NCI-H345 (cell line): ENCODE measurements around the gene SH3RF3.

ENCODE experiments used
- DNase-seq: peaks from one replicate; lab custom pipeline; 2025; lab: John Stamatoyannopoulos, UW

Gene SH3RF3

DNA sequence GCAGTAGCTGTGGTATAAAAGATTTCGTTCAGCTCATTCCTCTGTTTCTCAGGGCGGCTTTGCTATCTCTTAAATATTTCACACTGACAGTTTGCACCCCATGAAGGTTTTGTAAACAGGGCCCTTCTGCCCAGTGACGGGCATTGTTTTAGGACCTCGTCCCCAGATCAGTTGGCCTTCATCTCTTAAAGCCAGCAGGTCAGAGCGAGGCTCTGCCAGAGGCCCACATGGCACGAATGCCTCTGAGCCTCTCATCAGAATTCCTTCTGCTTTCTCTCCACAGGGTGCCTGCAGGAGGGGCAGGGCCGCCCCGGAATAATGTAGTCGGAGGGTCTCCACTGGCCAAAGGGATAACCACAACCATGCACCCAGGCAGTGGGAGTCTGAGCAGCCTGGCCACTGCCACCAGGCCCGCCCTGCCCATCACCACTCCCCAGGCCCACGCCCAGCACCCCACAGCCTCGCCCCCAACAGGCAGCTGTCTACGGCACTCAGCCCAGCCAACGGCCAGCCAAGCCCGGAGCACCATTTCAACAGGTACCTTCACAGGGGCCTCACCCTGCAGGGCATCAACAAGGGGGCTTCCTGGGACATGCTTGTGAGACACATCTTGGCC is 307.7 kb downstream of the SH3RF3 start:
- DNase-seq = no peak

DNA sequence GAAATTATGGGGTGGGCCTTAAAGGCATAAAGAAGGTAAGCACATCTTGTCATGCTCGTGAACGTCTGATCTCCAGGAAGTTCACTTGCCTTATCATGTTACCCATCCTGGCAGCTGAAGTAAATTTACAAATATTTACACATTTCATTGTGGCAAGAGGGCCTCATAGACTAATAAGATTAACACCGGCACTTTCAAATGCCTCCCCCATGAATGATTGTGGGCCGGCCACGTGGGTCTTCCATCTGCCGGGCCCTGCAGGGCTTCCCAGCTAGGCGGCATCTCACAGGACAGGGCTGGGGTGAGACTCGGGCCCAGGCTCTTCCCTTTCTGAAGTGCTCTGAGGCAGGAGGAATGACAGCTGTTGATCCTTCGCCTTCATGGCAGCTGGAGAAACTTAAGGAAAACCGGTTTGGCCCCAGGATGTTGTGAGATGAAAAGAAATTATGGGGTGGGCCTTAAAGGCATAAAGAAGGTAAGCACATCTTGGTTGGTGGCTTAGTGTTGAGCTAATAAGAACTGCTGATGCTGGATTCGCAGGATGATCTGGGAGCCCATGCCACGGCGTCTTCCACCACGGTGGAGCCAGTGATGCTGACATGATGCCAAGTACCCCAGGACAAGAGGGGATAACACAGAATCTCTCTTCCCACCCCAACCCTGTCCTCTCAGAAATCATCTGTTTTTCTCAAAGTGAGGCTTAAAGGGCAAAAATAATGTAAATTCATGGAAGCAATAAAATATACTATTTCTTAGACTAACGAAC is 308.5 kb downstream of the SH3RF3 start:
- DNase-seq = peak; percentile 75

DNA sequence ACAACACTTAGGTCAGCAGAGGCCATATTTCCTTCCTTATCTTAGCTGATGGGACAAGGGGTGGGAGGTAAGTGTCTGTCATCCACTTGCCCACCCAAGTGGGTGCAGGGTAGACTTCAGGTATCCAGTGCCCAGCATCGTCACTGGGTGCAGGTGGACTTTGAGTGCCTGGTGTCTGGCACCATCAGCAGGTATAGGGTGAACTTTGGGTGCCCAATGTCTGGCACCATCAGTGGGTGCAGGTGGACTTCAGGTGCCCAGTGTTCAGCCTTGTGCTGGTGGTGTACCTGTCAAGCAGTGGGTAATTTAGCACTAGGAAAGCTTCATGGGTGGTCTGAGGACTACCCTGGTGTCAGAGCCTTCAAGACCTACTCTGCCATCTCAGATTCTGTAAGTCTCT is 309.1 kb downstream of the SH3RF3 start:
- DNase-seq = no peak

DNA sequence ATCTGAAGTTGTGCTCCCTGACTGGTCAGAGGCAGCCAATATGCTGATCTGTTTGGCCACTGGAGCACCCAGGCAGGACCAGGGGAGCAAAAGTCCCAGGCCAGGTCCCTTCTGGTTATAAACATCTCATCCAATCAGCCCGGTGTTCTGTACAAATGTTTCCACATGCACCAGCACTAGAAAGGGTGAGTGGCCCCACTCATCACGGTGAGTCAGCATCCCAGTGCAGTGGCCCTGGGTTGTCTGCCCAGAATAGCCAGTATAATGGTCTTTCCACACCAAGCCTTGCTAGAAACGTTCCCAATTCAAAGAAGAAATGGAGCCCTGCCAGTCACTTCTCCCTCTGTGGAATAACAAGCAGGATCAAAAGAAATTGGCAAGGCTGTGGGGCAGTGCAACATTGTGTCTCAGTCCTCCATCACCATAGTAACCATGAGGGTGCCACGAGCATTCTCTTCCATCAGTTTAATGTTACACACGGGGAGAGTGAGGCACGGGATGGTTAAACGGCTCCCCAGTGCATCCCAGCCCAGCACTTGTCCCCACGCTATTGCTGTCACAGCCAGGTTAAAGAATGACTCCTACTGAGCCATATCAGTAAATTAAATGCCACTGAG is 309.9 kb downstream of the SH3RF3 start:
- DNase-seq = no peak

DNA sequence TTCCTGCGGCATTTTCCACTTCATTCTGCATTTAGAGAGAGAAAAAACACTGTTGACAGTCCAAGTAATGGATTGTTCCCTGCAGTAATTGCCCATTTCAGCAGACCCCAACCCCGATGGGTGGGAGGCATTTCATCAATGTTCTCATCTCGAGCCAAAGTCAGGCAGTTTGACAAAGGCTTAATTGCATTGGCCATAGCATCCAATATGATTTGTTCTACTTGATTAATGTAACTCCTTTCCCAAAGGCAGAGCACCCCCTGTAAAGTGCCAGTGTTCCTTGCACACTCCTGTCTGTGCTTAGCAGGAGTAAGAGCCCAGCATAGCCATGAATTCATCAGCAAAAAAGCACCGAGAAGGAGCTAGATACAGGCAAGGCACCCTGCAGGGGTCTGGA is 310.4 kb downstream of the SH3RF3 start:
- DNase-seq = no peak

DNA sequence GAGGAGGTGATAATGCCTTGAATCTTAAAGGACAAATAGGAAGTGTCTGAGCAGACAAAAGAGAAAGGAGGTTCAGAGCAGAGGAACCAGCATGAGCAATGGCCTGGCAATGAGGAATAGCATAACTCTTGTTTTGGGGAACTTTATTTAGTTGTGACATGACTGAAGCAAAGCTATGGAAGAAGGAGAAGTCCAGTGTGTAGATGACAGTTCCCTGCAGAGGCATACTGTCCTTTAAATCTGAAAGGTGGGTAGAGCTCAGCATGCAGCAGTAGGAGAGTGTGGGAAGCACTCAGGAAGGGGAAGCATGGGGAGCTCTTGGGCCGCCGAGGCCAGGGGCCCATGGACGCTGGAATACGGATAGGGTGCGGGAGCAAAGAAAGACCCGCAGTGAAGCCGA is 311.0 kb downstream of the SH3RF3 start:
- no peak for DNase-seq

DNA sequence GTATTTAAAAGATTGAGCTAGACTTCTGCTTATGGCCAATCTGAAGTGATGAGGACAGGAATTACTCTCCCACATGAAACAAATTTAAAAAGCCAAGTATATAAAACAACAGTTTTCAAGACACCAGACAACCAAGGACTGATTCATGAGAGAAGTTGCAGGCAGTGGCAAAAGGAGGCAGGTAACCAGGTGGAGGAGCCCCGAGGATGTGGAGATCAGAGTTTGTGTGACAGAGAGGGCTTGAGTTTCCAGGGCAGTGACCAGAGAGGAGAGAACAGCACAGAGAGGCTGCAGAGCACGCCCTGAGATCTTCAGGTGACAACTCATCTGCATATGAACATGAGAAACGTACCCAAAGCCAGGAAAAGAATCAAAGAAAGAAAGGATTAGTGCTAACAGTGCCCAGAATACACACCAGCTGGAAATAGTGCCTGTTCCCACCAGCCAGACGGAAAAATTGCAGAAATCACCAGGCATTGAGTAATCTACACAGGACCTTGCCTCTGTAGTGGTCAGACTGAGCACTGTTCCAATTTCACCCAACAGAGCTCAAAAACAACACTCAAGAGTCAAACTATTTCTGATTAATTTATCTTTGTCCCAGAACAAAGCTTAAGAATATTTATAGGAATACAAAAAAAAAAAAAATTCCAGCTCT is 311.6 kb downstream of the SH3RF3 start:
- no peak for DNase-seq

GRCh38 chr2:109442715-109443319 is 313.8 kb downstream of the SH3RF3 start:
- no peak for DNase-seq

DNA sequence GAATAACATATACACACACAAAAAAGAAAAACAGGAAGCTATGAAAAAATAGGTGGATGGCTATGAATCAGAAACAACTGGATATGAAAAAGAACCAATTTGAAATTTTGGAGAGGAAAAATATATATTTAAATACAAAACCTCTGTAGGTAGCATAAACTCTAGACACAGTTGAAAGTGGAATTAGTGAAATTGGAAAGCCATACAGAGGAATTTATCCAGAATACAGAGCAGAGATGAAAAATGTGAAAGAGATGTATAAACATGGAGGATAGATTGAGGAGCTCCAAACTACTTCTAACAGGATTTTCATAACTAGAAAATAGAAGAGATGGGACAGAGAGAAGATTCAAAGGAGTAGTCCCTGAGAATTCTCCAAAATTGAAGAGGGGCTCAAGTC is 315.9 kb downstream of the SH3RF3 start:
- no peak for DNase-seq

GRCh38 chr2:109446278-109447131 is 317.5 kb downstream of the SH3RF3 start:
- no peak for DNase-seq

GRCh38 chr2:109447251-109447661 is 318.3 kb downstream of the SH3RF3 start:
- no peak for DNase-seq

GRCh38 chr2:109447776-109448175 is 318.8 kb downstream of the SH3RF3 start:
- DNase-seq = no peak

DNA sequence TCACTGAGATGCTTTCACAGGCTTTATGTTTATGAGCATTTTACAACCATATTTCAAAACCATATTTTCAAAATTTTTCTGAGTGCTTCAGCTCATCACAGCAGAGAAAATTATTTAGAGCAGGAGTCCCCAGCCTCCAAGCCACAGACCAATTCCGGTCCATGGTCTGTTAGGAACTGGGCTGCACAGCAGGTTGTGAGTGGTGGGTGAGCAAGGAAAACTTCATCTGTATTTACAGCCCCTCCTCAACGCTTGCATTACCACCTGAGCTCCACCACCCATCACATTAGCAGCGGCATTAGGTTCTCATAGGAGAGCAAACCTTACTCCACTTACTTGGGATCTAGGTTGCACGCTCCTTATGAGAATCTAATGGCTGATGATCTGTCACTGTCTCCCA is 319.2 kb downstream of the SH3RF3 start:
- DNase-seq = no peak

DNA sequence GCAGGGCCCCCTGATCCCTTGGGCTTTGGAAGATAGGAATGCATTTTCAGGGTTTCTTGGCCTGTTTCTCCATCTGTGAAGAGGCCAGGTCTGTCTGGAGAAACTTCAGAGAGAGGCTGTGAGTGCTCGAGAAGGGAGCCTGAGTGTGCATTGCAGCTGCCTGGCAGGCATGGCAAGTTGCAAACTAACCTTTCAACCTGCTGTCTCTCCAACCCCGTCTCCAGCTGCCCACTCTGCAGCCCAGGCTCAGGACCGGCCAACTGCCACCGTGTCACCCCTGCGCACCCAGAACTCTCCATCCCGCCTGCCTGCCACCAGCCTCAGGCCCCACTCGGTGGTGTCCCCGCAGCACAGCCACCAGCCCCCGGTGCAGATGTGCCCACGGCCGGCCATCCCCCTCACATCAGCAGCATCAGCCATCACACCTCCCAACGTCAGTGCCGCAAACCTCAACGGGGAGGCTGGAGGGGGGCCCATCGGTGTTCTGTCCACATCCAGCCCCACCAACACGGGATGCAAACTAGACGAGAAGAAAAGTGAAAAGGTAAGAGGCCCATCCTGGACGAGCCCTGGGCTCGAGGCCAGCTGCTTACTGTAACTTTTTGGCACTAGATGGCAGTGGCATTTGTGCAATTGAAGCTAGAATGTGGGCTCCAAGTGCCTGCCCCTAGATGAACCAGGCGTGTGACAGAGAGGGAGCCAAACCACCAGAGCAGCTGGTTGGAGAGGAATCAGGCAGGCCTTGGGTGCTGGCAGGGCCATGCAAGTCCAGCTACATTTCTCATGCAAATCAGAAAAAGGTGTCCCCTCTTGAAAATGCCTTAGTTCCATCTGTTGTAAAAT is 320.2 kb downstream of the SH3RF3 start:
- DNase-seq = no peak

DNA sequence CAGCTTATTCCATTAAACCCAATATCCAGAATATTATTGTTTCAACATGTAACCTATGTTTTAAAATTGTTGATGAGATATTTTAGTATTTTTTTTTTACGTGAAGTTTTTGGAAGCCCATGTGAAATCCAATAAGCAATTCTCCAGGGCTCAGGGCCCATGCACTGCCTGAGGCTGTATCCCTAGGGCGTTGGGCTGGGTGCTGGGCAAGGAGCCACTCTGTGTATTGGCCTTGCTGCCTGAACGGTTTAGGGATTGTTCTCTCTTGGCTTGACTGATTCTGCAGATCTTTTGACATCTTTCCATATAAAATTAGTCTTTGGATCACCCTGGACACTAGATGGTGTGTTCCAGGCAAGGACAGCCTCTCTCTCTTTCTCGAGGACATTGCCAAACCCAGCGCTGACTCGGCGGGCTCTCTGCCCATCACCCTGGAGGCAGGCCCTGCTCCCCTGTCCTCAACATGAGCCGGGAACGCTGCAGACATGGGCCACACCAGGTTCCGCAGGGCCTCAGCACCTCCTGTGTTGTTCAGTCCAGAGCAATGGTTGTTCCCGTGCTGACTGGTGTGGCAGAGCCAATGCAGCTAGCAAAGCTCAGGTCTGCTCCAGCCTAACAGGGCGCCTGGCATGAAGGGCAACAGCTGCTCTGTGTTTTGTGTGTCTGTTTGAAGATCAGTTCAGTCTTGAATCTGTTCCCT is 321.7 kb downstream of the SH3RF3 start:
- DNase-seq = no peak

- no peak for DNase-seq
Observed at GRCh38 chr2:109451671-109452070, 322.7 kb downstream of the SH3RF3 start.

GRCh38 chr2:109452318-109453305 is 323.6 kb downstream of the SH3RF3 start:
- DNase-seq = no peak

DNA sequence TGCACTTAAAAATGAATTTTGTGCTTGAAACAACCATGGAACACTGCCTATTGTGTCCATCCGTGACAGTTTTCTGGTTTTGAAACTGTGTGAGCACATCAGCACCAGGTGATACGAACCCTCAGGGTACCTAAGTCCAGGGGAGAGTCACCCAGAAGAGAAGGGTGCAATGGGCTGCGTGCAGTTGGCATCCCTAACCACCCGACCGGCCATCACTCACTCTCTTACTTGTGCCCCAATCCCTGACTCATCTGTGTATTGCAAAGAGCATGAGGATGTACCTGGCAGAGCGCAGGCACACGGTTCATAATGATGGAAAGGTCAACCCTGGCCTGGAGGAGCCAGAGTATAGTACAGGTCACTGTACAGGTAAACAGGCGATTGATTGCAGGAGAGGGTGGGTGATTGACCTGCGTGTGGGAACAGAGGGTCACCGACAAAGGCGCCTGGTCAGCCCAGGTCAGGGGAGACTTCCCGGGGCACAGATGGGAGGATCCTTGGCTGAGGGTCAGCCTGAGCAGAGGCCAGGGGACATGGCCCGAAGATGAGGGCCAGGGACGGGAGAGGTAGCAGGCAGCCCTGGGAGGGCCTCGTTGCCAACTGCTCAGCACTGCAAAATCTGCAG is 324.5 kb downstream of the SH3RF3 start:
- no peak for DNase-seq
